Osteocyte (in vitro differentiated cells): Measurements from ENCODE around the gene CCL1. TPM values are rescaled to one million over a fixed set of nuclear protein-coding genes. Genes with fewer than 3 reads are reported as not detected.

ENCODE experiments used
- DNase-seq: peaks from one replicate; pipeline ENCODE4 v3.0.0; 2021; ENCODE audit warnings: mixed read lengths; ENCODE audit not compliant: unreplicated experiment; ENCODE audit errors: extremely low spot score
- H3K27ac Mint-ChIP-seq: one replicate; pipeline ENCODE4 v1.8.0; 2021; ENCODE audit warnings: mild to moderate bottlenecking, mixed read lengths; ENCODE audit not compliant: unreplicated experiment
- H3K27me3 Mint-ChIP-seq: one replicate; pipeline ENCODE4 v1.8.0; 2021; ENCODE audit warnings: mixed read lengths; ENCODE audit not compliant: unreplicated experiment
- H3K36me3 Mint-ChIP-seq: one replicate; pipeline ENCODE4 v1.8.0; 2021; ENCODE audit warnings: mixed read lengths; ENCODE audit not compliant: unreplicated experiment
- H3K4me1 Mint-ChIP-seq: one replicate; pipeline ENCODE4 v1.8.0; 2021; ENCODE audit warnings: mixed read lengths; ENCODE audit not compliant: unreplicated experiment
- H3K4me3 Mint-ChIP-seq: one replicate; pipeline ENCODE4 v1.8.0; 2021; ENCODE audit warnings: mild to moderate bottlenecking, moderate library complexity, mixed read lengths; ENCODE audit not compliant: unreplicated experiment
- H3K9me3 Mint-ChIP-seq: one replicate; pipeline ENCODE4 v1.8.0; 2021; ENCODE audit warnings: mixed read lengths; ENCODE audit not compliant: unreplicated experiment
- total RNA-seq: library from RNA; stranded (reverse); gene quantifications from 2 replicates; pipeline ENCODE4 v1.2.1, GENCODE V29; 2021
- TF ChIP-seq, protein P1 (sequence below): fragments of 200-600 bp; sonication (generic); IDR thresholded peaks from 2 replicates; pipeline ENCODE4 v1.5.0; 2021; ENCODE audit warnings: antibody characterized with exemption, mild to moderate bottlenecking, moderate library complexity

CCL1 gene
- total RNA-seq, 1 donor from 2014 or later, result not detected

DNA sequence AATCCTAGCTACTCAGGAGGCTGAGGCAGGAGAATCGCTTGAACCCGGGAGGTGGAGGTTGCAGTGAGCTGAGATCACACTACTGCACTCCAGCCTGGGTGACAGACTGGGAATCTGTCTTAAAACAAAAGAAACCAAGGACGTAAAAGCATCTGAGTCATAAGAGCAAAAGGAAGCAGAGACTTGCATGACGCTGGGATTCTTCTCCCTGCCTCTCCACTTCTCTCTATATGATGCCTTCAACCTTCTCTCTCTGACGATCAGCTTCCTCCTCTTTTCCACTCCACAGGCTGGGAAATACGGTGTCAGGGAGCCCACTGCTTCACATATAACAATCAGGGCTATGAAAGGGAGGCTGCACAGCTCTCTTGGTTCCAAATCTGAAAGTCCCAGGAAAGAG, 43.2 kb upstream of the CCL1 start:
- peaks cover 6% of the 10 kb centered on the region for H3K27me3 Mint-ChIP-seq
- TF ChIP-seq, protein P1, sequence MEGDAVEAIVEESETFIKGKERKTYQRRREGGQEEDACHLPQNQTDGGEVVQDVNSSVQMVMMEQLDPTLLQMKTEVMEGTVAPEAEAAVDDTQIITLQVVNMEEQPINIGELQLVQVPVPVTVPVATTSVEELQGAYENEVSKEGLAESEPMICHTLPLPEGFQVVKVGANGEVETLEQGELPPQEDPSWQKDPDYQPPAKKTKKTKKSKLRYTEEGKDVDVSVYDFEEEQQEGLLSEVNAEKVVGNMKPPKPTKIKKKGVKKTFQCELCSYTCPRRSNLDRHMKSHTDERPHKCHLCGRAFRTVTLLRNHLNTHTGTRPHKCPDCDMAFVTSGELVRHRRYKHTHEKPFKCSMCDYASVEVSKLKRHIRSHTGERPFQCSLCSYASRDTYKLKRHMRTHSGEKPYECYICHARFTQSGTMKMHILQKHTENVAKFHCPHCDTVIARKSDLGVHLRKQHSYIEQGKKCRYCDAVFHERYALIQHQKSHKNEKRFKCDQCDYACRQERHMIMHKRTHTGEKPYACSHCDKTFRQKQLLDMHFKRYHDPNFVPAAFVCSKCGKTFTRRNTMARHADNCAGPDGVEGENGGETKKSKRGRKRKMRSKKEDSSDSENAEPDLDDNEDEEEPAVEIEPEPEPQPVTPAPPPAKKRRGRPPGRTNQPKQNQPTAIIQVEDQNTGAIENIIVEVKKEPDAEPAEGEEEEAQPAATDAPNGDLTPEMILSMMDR, result no peak
- H3K4me3 Mint-ChIP-seq, result no peak overlapping the region
- H3K4me1 Mint-ChIP-seq, result no peaks in the 10 kb centered on the region
- H3K36me3 Mint-ChIP-seq, result no peaks in the 10 kb centered on the region
- H3K9me3 Mint-ChIP-seq, result no peaks in the 10 kb centered on the region
- DNase-seq, result no peak
- no peak overlapping the region for H3K27ac Mint-ChIP-seq

DNA sequence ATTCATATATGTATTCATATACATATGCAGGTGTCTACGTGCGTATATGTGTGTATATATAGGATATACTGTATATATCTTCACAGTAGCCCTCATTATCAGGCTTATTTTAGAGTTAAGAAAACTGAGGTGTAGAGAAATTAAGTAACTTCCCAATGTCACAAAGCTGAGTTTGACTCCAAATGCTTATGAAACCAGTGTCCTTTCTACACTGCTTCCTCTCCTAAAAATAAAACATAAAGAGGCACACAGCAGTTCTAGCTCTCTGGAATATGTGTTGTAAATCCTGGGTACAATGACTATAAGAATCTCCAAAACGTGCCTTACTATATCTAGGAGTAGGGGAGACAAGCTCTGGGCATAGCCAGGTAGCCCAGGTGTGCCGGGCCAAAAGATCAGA, 40.0 kb upstream of the CCL1 start:
- TF ChIP-seq, protein P1, result no peak
- Mint-ChIP-seq H3K27ac (no peak overlapping the region), H3K4me3 (no peak overlapping the region), H3K9me3 (no peaks in the 10 kb centered on the region), H3K36me3 (no peaks in the 10 kb centered on the region), H3K27me3 (peaks cover 5% of the 10 kb centered on the region), H3K4me1 (no peaks in the 10 kb centered on the region)
- no peak for DNase-seq

DNA sequence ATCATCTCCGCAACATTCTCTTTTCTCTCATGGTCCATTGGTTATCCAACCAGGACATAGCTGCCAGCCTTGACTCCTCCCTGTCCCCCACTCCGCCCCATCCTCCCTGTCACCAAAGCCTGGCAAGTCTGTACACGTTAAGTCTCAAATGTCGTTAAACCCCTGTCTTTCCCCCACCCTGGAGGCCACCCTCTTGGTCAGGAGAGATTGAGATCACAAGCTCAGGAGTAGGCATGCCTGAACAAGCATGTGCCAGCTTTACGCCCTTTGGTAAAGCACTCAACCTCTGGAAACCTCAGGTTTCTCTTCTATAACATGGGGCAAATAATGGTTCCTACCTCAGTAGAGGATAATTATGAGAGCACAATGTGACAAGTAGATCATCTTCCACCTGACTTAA, 38.1 kb upstream of the CCL1 start:
- Mint-ChIP-seq H3K27me3 (peaks cover 7% of the 10 kb centered on the region), H3K4me1 (no peaks in the 10 kb centered on the region), H3K27ac (no peak overlapping the region), H3K4me3 (no peak overlapping the region), H3K9me3 (no peaks in the 10 kb centered on the region), H3K36me3 (no peaks in the 10 kb centered on the region)
- TF ChIP-seq, protein P1, result no peak
- DNase-seq, result no peak

DNA sequence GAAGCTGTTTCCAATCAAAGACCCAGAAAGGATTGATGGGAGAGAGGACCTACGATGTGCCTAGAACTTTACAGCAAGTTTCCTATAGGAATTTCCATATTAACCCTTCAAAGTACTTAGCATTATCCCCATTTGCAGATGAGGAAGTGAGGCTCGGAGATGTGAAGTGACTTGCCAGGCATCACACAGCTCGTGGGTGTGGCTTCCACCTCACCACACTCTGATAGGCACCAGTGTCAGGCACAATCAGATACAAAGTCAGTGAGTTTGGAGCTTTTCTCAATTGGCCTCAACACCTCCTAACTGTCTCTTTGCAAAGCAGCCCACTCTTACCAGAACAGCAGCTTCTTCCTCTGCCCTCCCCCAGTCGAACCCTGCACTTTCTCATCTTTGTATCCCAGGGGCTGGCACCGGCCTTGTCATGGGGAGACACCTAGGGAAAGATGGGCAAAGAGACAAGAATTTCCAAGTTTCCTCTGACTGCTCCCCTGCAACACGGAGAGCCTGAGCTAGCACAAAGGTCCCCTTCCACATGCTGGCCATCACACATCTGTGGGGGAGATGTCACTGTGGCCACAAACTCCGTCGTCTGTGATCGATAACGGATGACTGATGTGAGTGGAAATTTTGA, 37.4 kb upstream of the CCL1 start:
- H3K27me3 Mint-ChIP-seq, result peaks cover 7% of the 10 kb centered on the region
- TF ChIP-seq, protein P1, result no peak

DNA sequence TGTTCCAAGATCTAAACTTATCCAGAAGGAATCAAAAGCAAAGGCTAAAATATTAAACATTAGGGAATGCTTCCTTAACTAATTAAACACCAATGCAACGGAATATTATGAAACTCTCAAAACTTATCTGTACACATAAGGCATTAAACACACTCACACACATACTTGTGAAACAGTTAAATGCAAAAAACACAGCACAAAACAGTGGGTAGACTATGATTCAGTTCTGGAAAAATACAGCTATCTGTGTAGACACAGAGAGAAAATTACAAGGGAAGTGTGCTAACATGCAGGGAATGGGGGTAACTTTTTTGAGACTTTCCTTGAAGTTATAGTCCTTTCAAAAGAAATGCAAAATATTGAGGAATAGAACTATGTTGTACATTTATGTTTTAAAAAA, 36.7 kb upstream of the CCL1 start:
- Mint-ChIP-seq H3K27me3 (peaks cover 7% of the 10 kb centered on the region), H3K4me1 (no peaks in the 10 kb centered on the region), H3K4me3 (no peak overlapping the region), H3K36me3 (no peaks in the 10 kb centered on the region), H3K9me3 (no peaks in the 10 kb centered on the region), H3K27ac (no peak overlapping the region)
- TF ChIP-seq, protein P1, result no peak
- no peak for DNase-seq

More for the DNA sequence above, 37.4 kb upstream of the CCL1 start:
- Mint-ChIP-seq H3K27ac (no peak overlapping the region), H3K9me3 (no peaks in the 10 kb centered on the region), H3K36me3 (no peaks in the 10 kb centered on the region), H3K4me3 (no peak overlapping the region), H3K4me1 (no peaks in the 10 kb centered on the region)
- no peak for DNase-seq
